Measurements from ENCODE around the gene RPS18. TPM values are rescaled to one million over a fixed set of nuclear protein-coding genes. Genes with fewer than 3 reads are reported as not detected.

The RPS18 gene
- total and polyA plus RNA-seq, 2 of the 13 experiments (the other 11 are each of a cell fraction or from before 2014, with no cell fraction given): 3,896 to 5,806 TPM

DNA sequence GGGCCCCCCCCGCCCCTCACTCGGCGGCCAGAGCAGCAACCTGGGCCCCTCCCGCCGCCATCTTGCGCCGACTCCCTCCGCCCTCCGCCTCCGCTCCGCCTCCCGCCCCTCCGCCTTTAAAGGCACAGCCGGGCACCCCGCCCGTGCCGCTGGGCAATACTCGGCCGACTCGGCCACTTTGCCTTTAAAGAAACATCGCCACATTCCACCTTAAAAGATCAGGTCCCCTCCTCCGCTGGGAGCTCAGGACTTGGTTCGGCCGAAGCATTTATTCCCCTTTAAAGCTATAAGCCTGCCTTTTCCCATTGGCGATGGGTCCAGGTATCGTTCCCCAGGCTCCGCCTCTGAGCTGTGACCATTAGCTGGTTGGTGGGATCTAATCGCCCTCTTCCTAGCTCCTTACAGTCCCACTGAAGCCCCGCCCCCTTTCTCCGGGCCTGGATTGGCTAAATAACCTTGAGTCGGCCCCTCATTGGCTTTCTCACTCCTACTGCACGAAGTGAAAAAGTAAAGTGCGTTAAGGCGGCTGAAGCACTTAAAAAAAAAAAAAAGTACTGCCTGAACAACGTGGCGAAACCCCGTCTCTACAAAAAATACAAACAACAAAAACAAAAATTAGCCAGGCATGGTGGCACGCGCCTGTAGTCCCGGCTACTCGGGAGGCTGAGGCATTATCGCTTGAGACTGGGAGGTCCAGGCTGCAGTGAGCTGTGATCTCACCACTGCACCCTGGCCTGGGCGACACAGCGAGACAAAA lies 46.0 kb downstream of the RPS18 start, which contains the start of gene ZBTB22 (continued):
- TF ChIP-seq, protein P1, sequence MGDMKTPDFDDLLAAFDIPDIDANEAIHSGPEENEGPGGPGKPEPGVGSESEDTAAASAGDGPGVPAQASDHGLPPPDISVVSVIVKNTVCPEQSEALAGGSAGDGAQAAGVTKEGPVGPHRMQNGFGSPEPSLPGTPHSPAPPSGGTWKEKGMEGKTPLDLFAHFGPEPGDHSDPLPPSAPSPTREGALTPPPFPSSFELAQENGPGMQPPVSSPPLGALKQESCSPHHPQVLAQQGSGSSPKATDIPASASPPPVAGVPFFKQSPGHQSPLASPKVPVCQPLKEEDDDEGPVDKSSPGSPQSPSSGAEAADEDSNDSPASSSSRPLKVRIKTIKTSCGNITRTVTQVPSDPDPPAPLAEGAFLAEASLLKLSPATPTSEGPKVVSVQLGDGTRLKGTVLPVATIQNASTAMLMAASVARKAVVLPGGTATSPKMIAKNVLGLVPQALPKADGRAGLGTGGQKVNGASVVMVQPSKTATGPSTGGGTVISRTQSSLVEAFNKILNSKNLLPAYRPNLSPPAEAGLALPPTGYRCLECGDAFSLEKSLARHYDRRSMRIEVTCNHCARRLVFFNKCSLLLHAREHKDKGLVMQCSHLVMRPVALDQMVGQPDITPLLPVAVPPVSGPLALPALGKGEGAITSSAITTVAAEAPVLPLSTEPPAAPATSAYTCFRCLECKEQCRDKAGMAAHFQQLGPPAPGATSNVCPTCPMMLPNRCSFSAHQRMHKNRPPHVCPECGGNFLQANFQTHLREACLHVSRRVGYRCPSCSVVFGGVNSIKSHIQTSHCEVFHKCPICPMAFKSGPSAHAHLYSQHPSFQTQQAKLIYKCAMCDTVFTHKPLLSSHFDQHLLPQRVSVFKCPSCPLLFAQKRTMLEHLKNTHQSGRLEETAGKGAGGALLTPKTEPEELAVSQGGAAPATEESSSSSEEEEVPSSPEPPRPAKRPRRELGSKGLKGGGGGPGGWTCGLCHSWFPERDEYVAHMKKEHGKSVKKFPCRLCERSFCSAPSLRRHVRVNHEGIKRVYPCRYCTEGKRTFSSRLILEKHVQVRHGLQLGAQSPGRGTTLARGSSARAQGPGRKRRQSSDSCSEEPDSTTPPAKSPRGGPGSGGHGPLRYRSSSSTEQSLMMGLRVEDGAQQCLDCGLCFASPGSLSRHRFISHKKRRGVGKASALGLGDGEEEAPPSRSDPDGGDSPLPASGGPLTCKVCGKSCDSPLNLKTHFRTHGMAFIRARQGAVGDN (CRISPR knock-in tag; IDR thresholded peaks at IDR 0.05): peak; percentile 62
- TF ChIP-seq ZNF230 (CRISPR knock-in tag; IDR thresholded peaks at IDR 0.05) (peak; percentile 9; the same call in 1 of the 2 replicates), ZNF749 (CRISPR knock-in tag; IDR thresholded peaks at IDR 0.05; ENCODE audit: borderline replicate concordance) (no peak), ZNF878 (CRISPR knock-in tag; IDR thresholded peaks at IDR 0.05) (no peak), ZNF83 (CRISPR knock-in tag; IDR thresholded peaks at IDR 0.05; ENCODE audit: borderline replicate concordance) (no peak), ZNF432 (CRISPR knock-in tag; IDR thresholded peaks at IDR 0.05; ENCODE audit: borderline replicate concordance) (no peak), CEBPB (IDR thresholded peaks at IDR 0.05; ENCODE audit: borderline replicate concordance, low read depth, low read length) (no peak), SNAI1 (CRISPR knock-in tag; IDR thresholded peaks at IDR 0.05; ENCODE audit: borderline replicate concordance) (no peak), STAG1 (CRISPR knock-in tag; IDR thresholded peaks at IDR 0.05) (no peak), ATAD3A (CRISPR knock-in tag; IDR thresholded peaks at IDR 0.05) (no peak), ZNF577 (CRISPR knock-in tag; IDR thresholded peaks at IDR 0.05; ENCODE audit: borderline replicate concordance, low read depth) (no peak), ZNF431 (CRISPR knock-in tag; IDR thresholded peaks at IDR 0.05; ENCODE audit: borderline replicate concordance, low read depth) (no peak), SCMH1 (CRISPR knock-in tag; IDR thresholded peaks at IDR 0.05; ENCODE audit: borderline replicate concordance) (no peak), PCBP1 (IDR thresholded peaks at IDR 0.05; ENCODE audit: borderline replicate concordance, low read depth, low read length) (no peak)
- TF ChIP-seq, protein P2, sequence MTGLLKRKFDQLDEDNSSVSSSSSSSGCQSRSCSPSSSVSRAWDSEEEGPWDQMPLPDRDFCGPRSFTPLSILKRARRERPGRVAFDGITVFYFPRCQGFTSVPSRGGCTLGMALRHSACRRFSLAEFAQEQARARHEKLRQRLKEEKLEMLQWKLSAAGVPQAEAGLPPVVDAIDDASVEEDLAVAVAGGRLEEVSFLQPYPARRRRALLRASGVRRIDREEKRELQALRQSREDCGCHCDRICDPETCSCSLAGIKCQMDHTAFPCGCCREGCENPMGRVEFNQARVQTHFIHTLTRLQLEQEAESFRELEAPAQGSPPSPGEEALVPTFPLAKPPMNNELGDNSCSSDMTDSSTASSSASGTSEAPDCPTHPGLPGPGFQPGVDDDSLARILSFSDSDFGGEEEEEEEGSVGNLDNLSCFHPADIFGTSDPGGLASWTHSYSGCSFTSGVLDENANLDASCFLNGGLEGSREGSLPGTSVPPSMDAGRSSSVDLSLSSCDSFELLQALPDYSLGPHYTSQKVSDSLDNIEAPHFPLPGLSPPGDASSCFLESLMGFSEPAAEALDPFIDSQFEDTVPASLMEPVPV (CRISPR knock-in tag; IDR thresholded peaks at IDR 0.05): no peak
- TF ChIP-seq, protein P3, sequence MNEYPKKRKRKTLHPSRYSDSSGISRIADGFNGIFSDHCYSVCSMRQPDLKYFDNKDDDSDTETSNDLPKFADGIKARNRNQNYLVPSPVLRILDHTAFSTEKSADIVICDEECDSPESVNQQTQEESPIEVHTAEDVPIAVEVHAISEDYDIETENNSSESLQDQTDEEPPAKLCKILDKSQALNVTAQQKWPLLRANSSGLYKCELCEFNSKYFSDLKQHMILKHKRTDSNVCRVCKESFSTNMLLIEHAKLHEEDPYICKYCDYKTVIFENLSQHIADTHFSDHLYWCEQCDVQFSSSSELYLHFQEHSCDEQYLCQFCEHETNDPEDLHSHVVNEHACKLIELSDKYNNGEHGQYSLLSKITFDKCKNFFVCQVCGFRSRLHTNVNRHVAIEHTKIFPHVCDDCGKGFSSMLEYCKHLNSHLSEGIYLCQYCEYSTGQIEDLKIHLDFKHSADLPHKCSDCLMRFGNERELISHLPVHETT (CRISPR knock-in tag; conservative IDR thresholded peaks at IDR 0.05): no peak
- TF ChIP-seq, protein P4, sequence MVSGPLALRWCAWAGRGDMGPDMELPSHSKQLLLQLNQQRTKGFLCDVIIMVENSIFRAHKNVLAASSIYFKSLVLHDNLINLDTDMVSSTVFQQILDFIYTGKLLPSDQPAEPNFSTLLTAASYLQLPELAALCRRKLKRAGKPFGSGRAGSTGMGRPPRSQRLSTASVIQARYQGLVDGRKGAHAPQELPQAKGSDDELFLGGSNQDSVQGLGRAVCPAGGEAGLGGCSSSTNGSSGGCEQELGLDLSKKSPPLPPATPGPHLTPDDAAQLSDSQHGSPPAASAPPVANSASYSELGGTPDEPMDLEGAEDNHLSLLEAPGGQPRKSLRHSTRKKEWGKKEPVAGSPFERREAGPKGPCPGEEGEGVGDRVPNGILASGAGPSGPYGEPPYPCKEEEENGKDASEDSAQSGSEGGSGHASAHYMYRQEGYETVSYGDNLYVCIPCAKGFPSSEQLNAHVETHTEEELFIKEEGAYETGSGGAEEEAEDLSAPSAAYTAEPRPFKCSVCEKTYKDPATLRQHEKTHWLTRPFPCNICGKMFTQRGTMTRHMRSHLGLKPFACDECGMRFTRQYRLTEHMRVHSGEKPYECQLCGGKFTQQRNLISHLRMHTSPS (CRISPR knock-in tag; IDR thresholded peaks at IDR 0.05; ENCODE audit: low read depth): no peak

Measured in HepG2 (cell line).